GDM1 (cell line): ENCODE results near the gene IKZF3.
"Not testable (repeated sequence)": the region's sequence is repeated elsewhere in the genome, so short reads cannot be mapped to it uniquely, and the experiment has no call there.

ENCODE experiments used
- DNase-seq: peaks from one replicate; lab custom pipeline; 2025; lab: John Stamatoyannopoulos, UW

IKZF3 gene

GRCh38 chr17:39716879-39717536 lies 147.1 kb downstream of the IKZF3 start:
- DNase-seq, result no peak

GRCh38 chr17:39716073-39716818 lies 147.9 kb downstream of the IKZF3 start:
- no peak for DNase-seq

GRCh38 chr17:39715375-39716072 lies 148.6 kb downstream of the IKZF3 start:
- DNase-seq, result no peak

GRCh38 chr17:39714234-39714633 lies 149.9 kb downstream of the IKZF3 start:
- no peak for DNase-seq

GRCh38 chr17:39711851-39712250 lies 152.3 kb downstream of the IKZF3 start:
- no peak for DNase-seq

GRCh38 chr17:39711071-39711470 lies 153.0 kb downstream of the IKZF3 start:
- DNase-seq, result not testable (repeated sequence)

GRCh38 chr17:39709998-39710964 lies 153.8 kb downstream of the IKZF3 start:
- no peak for DNase-seq

GRCh38 chr17:39709319-39709997 lies 154.7 kb downstream of the IKZF3 start:
- no peak for DNase-seq
